ENCODE results near the gene FSIP1. TPM values are rescaled to one million over a fixed set of nuclear protein-coding genes. Genes with fewer than 3 reads are reported as not detected.

Gene FSIP1
- total RNA-seq, 1 donor from 2014 or later: 0.71 TPM

- H3K27me3 ChIP-seq (ENCODE audit: control insufficient read depth, insufficient read depth, low read length): no peaks in the 10 kb centered on the region
- H3K4me3 ChIP-seq (ENCODE audit: low read depth, low read length): no peak overlapping the region
- TF ChIP-seq CTCF (IDR thresholded peaks at IDR 0.05; ENCODE audit: insufficient read depth, low read length, poor library complexity, severe bottlenecking): no peak
- no peak for DNase-seq (ENCODE audit: low read depth)
- no peaks in the 10 kb centered on the region for H3K36me3 ChIP-seq (ENCODE audit: control insufficient read depth, insufficient read depth, low read length)
These were observed 156.8 kb downstream of the FSIP1 start for GRCh38 chr15:39625856-39626255.

GRCh38 chr15:39625451-39625850 lies 157.2 kb downstream of the FSIP1 start:
- Histone ChIP-seq H3K4me3 (ENCODE audit: low read depth, low read length) (no peak overlapping the region), H3K27me3 (ENCODE audit: control insufficient read depth, insufficient read depth, low read length) (no peaks in the 10 kb centered on the region), H3K36me3 (ENCODE audit: control insufficient read depth, insufficient read depth, low read length) (no peaks in the 10 kb centered on the region)
- DNase-seq (ENCODE audit: low read depth): no peak
- no peak for TF ChIP-seq CTCF (IDR thresholded peaks at IDR 0.05; ENCODE audit: insufficient read depth, low read length, poor library complexity, severe bottlenecking)

GRCh38 chr15:39624806-39625205 lies 157.8 kb downstream of the FSIP1 start:
- DNase-seq (ENCODE audit: low read depth): peak; percentile 50
- no peak for TF ChIP-seq CTCF (IDR thresholded peaks at IDR 0.05; ENCODE audit: insufficient read depth, low read length, poor library complexity, severe bottlenecking)
- H3K4me3 ChIP-seq (ENCODE audit: low read depth, low read length): no peak overlapping the region
- no peaks in the 10 kb centered on the region for H3K36me3 ChIP-seq (ENCODE audit: control insufficient read depth, insufficient read depth, low read length)
- H3K27me3 ChIP-seq (ENCODE audit: control insufficient read depth, insufficient read depth, low read length): no peaks in the 10 kb centered on the region

- no peaks in the 10 kb centered on the region for H3K36me3 ChIP-seq (ENCODE audit: control insufficient read depth, insufficient read depth, low read length)
- no peak overlapping the region for H3K4me3 ChIP-seq (ENCODE audit: low read depth, low read length)
- no peak for TF ChIP-seq CTCF (IDR thresholded peaks at IDR 0.05; ENCODE audit: insufficient read depth, low read length, poor library complexity, severe bottlenecking)
- no peaks in the 10 kb centered on the region for H3K27me3 ChIP-seq (ENCODE audit: control insufficient read depth, insufficient read depth, low read length)
- DNase-seq (ENCODE audit: low read depth): no peak
These were observed 159.1 kb downstream of the FSIP1 start for GRCh38 chr15:39623529-39623931.

GRCh38 chr15:39622660-39623516 lies 159.8 kb downstream of the FSIP1 start:
- Histone ChIP-seq H3K36me3 (ENCODE audit: control insufficient read depth, insufficient read depth, low read length) (no peaks in the 10 kb centered on the region), H3K4me3 (ENCODE audit: low read depth, low read length) (no peak overlapping the region), H3K27me3 (ENCODE audit: control insufficient read depth, insufficient read depth, low read length) (no peaks in the 10 kb centered on the region)
- TF ChIP-seq CTCF (IDR thresholded peaks at IDR 0.05; ENCODE audit: insufficient read depth, low read length, poor library complexity, severe bottlenecking): no peak
- DNase-seq (ENCODE audit: low read depth): no peak

- no peak overlapping the region for H3K4me3 ChIP-seq (ENCODE audit: low read depth, low read length)
- H3K27me3 ChIP-seq (ENCODE audit: control insufficient read depth, insufficient read depth, low read length): no peaks in the 10 kb centered on the region
- TF ChIP-seq CTCF (IDR thresholded peaks at IDR 0.05; ENCODE audit: insufficient read depth, low read length, poor library complexity, severe bottlenecking): no peak
- no peaks in the 10 kb centered on the region for H3K36me3 ChIP-seq (ENCODE audit: control insufficient read depth, insufficient read depth, low read length)
- DNase-seq (ENCODE audit: low read depth): no peak
These were observed 160.7 kb downstream of the FSIP1 start for GRCh38 chr15:39621976-39622375.

Data from kidney epithelial cell (primary cell).